HG03342 (cell line): Measurements from ENCODE around the gene IPO4.

Experiments
- ATAC-seq: cut with Tn5 transposase; IDR thresholded peaks from one replicate; pipeline ENCODE4 v1.9.1; 2021; ENCODE audit warnings: mild to moderate bottlenecking, moderate library complexity; ENCODE audit not compliant: unreplicated experiment

Gene IPO4

DNA sequence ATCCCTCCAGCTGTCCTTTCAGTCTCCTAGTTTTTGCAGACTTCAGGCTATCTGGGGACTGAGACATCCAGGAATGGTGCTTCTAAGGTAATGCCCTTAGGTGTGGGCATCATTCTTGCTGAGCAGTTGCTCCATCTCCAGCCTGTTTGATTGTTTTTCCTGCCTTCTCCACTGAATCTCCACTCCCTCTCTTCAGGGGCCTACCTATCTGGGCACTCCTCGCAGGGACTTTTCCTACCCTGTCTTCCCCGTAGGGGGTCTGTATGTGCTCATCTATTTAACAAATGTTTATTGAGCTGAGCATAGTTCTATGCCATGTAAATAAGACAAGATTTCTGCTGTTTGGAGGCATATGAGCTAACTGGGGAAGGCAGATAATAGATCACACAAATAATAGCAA lies 55.6 kb downstream of the IPO4 start:
- ATAC-seq, result no peak

DNA sequence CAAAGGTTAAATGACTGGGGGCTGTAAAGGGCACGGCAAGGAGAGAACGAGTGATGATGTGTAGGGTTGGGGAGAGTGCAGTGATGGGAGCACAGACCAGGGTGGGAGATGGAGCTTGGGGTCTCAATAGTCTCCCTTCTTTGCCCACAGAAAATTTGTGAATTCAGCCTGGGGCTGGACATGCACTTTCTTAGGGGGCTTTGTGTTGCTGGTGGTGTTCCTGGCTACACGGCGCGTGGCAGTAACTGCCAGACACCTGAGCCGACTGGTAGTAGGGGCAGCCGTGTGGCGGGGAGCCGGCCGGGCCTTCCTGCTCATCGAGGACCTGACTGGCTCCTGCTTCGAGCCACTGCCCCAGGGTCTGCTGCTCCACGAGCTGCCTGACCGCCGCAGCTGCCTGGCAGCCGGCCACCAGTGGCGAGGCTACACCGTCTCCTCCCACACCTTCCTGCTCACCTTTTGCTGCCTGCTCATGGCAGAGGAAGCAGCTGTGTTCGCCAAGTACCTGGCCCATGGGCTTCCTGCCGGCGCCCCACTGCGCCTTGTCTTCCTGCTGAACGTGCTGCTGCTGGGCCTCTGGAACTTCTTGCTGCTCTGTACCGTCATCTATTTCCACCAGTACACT lies 56.4 kb downstream of the IPO4 start:
- ATAC-seq, result no peak

DNA sequence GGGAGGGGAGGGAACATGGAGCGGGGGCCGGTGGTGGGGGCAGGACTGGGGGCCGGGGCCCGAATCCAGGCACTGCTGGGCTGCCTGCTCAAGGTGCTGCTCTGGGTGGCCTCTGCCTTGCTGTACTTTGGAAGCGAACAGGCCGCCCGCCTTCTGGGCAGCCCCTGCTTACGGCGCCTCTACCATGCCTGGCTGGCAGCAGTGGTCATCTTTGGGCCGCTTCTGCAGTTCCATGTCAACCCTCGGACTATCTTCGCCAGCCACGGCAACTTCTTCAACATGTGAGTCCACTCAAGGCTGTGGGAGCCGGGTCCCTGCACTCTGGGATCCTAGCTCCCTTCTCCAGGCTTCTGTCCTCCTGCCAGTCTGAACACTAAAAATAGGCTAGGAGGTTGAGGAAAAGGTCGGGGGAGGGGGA lies 57.1 kb downstream of the IPO4 start:
- no peak for ATAC-seq

DNA sequence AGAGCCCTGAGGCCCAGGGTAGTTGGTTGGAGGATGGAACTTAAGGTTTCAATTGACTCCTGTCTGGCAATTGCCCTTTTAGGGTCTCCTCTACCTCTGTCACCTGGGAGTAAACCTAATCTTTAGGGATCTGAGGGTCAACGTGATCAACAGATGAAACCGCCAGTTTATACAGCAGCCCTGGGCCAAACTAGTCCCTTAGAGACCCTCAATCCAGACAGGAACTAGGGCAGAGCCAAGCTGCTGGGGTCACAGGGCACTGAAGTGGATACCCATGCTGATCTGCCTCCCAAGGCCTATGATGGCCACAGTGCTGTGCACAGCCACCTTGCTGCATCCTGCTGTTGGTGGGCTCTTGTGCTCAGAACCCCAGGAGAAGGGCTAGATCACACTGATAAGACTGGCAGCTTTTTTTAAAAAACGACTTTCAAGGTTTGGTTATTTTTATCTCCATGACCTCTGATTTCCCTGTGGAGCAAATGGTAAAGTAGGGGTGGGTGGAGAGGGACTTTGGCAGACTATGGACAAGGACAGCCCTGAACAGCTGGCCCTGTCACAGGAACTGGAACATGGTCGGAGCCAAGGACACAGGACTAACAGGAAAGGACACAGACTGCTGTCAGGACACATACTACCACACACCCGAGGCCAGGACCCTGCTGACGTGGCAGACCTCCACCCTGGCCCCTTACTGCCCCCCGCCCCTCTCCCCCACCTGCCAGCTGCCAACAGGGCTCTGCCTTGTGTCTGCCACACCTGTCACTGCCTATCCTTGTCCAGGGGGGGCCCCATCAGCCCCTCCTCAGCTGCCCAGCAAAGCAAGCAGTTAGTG lies 57.7 kb downstream of the IPO4 start:
- ATAC-seq, result no peak

DNA sequence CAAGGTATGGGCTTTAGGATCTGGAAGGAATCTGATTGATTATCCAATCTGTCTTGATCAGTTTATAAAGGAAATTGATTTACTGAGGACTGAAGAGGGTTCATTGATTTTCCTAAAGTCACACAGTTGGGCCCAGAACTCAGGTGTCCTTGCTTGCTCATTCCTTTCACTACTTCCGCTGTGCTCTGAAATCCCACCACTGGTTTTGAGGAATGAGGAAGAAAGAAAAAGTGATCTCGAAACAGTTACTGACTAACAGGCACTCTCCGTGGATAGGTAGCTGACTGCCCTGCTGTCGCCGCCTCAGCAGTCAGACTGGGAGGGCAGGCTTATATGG lies 58.3 kb downstream of the IPO4 start, which contains the start of gene FITM1:
Gene FITM1 (plus strand): TSS at position 280 of the 337 bp plus-strand sequence. CDS start 905 bp downstream, outside the sequence.
- ATAC-seq, result no peak
